Hippocampal formation (tissue), 2 donors: Measurements from ENCODE around the gene ARAP1.

Source experiments
- DNase-seq, 2 donors: peaks; one replicate each; lab custom pipeline; 2025; lab: John Stamatoyannopoulos, UW

The ARAP1 gene

DNA sequence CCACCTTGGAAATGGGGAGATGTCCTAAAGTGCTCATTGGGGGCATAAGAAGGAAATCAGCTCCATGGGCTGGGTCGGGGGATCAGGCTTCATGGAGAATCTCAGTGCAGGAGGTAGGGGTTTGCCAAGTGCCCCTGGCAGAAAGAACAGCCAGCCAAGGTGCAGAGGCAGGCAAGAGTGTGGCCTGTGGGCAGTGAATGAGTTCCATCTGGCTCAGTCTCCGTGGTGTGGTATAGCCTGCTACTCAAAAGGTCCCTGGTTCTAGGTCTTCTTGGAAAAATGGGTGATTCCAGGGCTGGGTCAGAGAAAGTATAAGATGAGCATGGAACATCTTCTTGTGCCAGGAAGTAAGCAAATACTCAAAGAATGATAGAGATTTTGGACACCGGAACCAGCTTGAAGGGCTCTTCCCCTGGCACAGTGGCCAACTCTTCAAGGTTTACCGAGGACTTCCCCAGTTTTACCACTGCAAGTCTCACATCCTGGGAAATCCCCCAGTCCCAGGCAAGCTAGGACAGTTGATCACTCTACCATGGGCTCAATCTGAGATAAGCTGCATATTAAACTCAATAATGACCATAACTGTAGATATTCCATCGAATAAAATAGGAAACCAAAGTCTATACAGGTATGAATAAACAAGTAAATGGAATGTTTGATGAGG, 10.6 kb upstream of the ARAP1 start:
- no peak for DNase-seq

DNA sequence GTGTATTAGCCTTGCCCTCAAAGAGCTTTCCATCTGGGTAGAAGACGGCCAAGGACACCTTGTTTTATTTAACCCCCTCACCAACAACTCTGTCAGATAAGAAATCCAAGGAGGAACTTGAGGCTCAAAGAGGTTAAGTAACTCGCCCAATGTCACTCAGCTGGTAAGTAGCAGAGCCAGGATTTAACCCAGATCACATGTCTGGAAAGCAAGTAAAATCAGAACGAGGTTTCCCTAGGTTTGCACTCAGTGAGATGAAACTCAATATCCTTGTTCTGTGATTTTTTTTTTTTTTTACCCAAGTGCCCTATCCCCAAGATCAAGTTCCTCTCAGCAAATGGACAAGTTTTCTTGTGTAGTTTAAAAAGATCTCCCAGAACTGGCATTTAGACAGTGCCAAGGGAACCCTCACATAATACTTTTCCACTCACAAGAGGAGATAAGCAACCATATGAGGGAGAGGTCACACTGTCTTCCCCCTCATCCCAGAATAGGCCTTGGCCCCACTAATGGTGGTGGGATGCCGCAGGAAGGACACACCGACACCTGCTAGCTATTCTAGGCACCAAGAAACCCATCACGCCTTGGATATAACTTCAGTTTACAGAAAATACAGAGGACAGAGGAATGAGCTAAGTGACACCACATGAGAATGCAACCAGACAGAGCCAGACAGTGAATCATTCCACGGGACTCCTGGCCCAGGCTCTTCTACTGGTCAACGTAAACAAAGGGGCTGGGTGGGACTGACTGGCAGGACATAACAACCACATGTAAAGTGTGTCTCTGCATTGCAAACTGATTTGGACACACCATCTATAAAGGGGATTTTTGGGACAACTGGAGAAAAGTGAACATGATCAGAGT, 8.6 kb upstream of the ARAP1 start:
- DNase-seq = no peak

DNA sequence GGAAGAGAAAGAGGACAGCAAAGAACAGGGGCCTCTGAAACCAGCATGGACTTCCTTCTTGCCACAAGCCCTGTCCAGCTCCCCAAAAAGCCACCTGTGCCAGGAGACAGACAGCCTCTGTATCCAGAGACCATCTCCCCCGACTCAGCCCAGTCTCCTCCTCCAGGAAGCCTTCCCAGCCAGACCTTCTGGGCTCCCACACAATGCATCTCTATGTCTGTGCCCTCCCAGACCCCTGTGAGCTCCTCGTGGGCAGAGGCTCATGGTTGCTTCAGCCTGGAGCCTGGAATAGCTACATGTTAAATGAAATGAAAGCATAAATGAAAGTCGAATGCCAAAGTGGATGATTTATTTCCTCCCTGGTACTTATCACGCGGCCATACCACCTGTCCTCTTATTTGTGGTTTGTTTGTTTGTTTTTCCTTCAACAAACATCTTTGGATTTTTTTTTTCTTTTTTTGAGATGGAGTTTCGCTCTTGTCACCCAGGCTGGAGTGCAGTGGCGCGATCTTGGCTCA, 7.3 kb upstream of the ARAP1 start:
- DNase-seq = no peak

DNA sequence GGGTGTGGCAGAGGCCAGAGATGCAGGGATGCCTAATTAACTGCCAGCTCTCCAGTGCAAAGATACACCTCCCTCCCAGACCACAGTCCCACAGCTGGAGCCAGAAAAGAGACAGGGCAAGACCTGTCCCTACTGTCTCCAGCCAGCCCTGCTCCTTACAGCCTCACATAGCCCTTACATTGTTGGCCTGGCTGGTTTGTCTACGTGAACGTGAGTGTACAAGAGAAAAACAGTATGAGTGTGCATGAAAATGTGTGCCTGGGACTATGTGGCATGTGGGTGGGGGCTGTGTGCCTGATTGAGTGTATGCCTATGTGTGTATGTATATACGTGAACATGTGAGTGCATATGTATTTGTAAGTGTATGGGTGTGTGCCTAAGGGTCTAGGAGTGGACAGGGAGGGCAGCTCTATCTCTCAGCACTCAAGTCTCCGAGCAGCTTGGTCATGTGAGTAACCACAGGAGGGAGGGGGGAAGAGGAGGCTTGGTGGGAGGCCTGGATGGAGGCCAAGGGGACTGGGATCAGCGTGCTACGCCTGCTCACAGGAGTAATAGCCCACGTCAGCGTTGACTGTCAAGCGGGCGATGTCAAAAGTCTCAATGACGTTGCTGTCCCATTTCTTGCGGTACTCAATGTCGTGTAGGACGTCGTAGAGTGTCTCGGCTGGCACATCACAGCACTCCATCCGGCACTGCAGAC, 6.6 kb upstream of the ARAP1 start:
- no peak for DNase-seq

DNA sequence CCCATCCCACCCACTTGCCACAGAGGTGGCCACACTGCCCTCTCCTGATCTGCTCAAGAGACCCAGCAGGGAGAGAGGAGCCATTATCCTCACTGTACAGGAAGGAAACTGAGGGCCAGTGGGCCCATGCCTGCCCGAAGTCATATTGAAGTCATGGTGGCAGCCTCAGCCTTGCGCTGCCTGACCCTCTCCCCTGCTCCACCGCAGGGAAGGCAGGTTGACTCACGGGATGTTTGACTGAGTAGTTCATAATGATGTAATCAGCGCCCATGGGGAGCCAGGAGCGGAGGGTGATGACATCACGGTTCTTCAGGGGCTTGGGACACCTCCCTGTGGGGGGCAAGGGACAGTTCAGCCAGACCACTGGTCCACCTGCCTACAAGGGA, 6.1 kb upstream of the ARAP1 start:
- no peak for DNase-seq

DNA sequence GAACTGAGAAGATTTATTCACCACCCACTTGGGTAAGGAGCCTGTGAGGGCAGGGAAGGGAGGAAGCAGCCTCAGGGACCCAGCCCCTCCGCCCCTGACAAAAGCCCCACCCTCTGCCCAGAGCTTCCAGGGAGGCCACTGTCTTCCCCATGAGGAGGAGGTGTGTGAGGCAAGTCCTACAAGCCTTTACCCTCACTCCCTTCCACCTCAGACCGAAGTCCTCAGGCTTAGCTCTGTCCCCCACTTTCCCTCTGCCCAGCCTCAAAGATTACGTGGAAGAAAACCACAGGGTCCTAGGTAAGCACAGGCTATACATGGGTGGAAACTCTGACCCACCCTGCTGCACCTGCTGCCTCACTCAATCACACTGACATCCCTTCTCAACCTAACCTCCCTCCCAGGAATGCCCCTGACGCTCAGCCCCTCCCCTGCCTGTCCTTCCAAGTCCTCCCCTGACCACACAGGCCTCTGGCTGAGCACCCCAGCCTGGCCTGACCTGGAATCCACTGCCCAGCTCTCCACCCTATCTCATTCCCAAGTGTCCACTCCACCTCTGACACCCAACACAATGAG, 3.6 kb upstream of the ARAP1 start:
- no peak for DNase-seq

DNA sequence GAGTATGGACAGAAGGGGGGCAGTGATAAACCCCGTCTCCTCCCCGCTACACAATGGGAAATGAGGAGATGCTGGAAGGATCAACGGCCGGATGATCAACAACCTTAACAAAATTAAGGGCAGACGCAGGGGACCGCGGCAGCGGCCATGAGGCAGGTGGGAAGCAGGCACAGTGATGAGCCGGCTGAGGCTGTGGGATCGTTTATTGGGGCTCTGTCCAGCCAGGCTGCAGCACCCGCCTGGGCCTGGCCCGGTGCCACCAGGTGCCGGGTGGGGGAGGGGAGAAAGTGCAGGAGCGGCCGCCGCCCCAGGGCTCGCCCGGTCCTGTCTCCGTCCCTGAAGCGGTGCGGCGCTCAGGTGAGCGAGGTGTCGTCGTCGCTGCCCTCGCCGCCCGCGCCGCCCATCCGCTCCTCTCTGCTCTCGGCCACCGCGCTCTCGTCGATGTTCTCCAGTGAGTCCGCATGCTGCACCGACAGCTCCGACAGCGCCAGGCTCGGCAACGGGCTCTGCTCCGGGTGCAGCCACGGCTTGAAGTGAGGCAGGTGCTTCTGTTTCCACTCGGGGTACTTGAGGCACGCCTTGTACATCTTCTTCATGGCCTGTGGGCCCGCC, 2.4 kb upstream of the ARAP1 start:
- no peak for DNase-seq

DNA sequence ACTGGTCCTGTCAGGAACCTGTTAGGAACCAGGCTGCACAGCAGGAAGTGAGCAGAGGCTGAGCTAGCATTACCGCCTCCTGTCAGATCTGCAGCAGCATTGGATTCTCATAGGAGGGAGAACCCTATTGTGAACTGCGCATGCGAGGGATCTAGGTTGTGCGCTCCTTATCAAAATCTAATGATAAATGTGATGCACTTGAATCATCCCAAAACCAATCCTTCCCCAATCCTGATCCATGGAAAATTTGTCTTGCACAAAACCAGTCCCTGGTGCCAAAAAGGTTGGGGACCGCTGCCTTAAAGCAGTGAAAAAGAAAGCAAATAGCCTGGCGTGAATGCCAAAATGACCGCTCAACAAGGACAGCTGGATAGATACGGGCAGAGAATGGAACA, 1.9 kb upstream of the ARAP1 start:
- DNase-seq = no peak

DNA sequence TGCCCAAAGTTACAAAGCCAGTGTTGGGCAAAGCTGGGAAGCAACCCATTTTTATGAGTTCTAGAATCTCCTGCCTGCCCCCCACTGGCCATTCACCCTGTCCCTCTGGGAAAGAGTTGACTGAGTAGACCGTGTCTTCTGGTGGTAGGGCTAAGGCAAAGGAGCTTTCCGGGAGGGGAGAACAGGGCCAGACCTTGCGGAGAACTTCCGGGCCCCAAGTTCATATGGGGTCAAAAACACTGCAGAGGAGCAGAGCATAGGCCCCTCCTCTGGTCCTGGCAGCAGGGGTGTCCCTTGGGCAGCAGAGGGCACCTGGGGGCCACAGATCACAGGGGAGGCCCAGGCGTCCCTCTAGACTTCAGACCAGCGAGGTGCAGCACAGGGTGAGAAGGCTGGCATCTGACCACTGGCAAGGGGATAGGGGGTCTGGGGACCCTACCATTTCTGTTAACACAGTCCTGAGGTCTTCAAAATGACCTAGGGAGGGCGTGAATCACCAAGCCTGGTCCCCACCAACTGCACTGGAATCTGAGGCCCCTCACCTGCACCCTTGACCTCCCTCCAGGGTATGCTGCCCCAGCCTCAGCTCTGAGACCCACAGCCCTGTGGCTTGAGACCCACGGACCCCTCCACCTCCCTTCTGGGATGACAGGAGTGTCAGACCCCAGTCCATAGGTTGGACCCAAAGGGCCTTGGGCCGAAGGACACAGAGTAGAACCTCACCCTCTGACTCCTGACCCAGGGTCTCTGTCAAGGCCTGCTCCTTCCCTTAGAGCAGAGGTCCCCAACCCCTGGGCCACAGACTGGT, 1.3 kb upstream of the ARAP1 start:
- DNase-seq = peak; percentile 10 to 57

DNA sequence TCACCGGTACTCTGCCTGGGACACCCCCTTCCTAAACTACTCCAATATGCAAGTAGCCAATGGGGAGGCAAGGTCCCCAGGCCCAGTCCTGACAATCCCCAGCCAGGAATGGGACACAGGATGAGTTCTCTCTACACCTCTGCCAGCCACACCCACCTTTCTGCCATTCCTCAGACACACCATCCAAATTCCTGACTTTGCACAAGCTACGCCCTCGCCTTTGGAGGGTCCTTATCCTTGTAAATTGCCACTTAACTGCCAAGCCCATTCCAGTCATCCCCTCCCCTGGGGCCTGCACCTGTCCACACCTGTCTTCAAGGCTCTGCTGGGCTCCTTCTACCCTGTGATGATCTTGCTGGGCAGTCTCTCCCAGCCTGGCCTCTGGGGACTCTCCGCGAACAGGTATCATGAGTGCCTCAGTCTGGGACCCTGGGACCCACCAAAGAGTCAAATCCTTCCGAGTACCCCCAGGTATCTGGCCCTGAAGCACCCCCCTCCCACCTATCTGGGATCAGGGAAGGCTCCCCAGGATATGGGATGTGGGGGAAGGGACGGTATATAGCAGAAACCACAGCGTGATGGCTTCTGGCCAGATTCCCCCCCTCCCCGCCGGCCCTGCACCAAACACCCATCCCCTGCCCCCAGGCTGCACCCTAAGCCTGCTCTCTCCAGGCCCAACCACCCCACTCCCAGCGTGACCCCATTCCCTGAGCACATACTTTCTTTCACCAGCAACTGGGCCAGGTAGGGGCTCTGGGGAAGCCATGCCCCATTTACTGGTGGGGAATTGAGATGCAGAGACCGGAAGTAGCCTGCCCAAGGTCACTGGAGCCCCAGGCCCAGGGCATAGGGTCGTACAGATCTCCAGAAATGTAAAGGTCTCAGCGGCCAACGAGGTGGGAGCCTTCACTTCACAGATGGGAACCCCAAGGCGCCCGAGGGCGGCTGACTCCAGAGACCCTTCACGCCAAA, 806 bp downstream of the ARAP1 start:
- no peak for DNase-seq

DNA sequence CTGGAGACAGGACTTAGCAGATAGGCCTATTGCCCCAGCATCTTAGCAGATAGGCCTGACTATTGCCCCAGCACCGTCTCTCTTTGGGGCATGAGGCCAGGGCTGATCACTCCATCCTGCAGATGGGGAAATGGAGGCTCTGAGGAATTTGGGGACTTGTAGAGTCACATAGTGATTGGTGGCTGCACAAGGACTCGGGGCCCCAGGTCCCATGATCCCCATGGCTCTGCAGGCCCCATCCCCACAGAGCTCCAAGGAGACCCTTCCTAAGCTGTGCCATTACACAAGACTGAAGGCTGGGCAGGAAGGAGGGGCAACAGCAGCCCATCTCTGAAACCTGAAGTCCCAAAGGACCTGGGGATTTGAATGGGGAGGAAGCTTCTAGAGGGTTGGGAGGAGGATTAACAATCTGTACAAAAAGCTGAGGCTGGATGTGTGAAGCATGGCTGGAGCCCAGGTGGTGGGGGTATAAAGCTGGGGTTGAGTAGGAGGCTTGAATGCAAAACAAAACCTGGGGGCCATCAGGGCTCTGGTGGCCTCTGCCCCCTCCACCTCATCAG, 1.6 kb downstream of the ARAP1 start:
- DNase-seq = no peak

DNA sequence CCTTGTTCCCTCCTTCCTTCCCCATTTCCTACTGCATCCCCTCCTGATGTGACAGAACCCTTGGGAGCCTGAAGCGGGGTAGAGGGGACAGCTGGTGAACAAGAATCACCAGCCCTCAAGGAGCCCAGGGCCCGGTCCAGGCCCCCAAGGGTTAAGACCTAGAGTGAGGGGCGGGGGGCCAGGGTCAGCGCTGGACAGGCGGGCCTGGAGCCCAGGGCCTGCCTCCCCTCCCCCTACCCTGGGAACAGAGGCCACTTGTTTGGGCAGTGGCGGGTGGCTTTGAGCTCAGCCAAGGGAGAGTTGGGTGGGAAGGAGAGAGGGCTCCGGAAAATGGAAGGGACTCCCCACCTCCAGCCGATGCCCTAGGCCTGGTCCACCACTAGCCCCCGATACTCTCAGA, 2.1 kb downstream of the ARAP1 start:
- peak; percentile 70 to 76 for DNase-seq

DNA sequence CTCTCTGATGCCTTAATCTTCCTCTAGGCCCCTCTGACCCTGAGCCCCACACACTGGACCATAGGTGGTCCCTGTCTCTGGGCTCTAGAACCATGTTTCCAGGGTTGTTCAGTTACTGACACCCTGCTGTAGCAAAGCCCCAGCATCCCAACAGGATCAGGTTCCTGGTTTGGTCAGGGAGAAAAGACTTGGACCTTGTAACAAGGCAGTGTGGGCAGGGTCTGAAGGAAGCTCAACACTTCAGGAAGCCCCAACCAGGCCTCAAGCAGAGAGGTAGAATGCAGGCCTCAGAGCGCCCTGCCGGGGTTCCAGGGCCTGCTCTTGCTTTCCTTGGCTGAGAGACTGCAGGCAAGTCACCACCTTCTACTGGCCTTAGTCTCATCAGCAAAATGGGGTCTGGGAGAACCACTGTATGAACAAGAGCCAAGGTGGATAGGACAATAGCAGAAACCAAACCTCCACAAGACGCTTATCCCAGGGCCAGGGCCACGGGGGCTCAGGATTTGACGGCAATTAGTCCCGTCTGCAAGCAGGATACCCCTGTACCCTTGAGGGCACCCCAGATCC, 4.8 kb downstream of the ARAP1 start:
- DNase-seq = no peak

DNA sequence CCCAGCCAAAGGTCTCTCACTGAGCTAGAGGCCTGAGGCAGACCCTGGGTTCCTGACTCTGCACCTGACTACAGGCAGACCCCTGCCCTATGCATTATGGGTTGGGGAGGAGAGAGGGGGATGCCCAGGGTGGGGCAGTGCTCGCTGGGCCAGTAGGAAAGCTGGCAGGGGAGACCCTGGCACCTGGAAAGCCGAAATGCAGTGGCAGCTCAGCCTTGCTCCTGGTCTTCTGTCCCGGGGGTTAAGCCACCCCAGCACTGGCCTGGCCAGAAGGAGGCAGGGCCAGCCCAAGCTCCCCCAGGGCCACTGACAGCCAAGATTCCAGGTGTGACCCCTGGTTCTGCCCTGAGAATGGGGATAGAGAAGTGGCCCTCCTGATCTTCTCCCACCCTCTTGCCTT, 5.4 kb downstream of the ARAP1 start:
- DNase-seq = no peak

DNA sequence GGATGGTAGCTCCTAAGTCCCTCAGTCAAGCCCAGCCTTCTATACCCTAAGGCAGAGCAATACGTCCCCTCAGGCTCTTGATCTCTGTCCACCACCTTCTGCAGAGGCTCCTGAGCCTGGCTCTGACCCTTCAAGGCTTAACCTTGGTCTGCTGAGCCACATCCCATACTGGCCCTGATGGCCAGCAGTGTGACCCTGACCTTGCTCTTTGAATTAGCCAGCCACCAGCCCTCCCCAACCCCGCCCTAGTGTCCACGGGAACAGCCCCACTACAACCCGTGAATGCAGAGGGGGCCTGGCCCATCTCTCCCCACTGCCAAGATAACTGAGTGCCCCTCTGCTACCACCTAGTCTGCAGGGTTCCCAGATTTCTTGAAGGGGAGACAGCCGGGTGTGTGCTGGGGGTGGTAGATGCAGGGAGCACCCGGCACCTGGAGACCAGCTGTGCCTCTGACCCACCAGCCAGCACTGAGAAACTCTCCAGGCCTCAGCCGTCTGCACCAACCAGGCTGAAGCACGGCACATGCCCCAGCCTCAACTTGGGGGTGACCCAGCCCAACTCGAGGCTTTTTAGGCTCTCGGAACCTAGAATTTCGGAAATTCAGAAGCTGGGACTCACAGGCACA, 6.2 kb downstream of the ARAP1 start:
- no peak for DNase-seq

DNA sequence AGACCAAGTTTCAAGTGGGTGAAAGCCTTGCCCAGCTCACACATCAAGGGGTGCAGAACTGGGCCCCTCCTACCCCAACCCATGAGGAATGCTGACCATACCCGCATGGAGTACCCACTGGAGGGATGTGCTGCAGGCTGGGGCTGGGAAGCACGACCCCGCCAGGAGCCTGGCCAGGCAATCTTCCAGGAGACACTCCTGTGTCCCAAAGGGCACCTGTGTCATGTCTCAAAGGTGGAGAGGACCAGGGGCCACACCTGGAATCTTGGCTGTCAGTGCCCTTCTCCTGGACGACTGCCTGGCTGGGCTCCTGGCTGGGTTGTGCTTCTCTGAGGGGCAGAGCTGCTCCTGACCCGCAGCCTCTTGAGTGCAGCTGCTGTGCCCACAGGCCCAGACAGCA, 6.7 kb downstream of the ARAP1 start:
- no peak for DNase-seq

DNA sequence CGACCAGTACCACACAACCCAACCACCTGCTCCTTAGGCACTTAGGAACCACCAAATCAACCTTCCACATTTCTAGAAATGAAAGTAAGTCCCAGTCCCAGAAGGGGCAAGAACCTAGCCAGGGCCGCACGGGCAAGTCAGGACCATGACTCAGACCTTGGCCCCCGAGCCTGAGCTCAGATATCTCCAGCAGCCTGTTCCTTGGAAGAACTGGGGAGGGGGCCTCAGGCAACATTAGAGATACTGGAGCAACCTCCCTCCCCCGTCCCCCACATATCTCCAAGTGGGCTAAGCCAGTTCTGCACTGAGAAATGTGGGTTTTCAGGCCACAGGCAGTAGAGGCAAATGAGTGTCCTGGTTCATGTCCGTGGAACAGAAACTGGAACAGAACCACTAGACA, 7.7 kb downstream of the ARAP1 start:
- no peak for DNase-seq

DNA sequence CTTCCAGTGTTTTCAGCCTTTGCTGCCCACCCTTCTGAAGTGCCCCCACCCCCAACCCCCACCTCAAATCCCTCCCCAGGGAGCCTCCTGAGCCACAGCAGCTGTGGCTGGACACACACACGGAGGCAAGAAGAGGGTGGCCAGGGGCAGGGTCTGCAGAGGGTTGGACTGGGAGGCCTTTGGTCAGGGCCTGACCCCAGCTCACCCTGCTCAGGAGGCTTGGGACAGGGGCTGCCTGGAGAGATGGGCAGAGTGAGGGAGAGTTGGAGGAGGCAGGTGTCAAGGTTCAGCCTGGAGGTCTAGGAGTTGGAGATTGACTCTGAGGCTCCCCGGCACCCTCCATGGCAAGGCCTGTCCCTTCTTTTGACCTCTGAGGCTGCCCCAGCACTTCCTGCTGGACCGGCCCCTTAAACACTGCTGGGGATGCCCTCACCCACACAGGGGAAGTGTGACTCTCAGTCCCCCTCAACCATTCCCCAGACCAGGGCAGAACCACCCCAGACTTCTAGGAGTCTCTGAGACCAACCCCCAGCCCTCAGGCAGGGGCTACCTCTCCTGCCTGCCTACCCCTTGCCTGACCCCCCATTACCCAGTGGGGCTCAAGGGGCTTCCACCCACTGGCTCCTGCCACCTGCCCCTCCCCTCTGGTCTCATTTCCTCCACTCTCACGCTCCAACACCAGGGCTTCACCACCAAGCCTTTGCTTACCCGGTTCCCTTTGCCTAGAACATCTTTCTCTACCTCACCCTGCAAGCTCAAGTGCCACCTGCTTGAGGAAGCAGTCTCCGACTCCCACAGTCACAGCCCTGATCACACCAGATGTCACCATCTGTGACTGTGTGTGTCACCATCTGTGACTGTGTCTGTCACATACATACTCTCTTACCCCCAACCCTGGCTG, 8.6 kb downstream of the ARAP1 start:
- no peak for DNase-seq
